Transverse colon (tissue), 4 donors: Measurements from ENCODE around the gene SNN. TPM values are rescaled to one million over a fixed set of nuclear protein-coding genes. Genes with fewer than 3 reads are reported as not detected.

Experiments
- DNase-seq: peaks from one replicate; pipeline ENCODE4 v3.0.0-alpha.2; 2019
- H3K27ac ChIP-seq, 4 donors: fragments of 200-600 bp; sonication (generic); 2 replicates each; pipeline ENCODE4 v1.5.1; 2016 to 2018; ENCODE audit warnings: inconsistent platforms in 4 of 4
- H3K27me3 ChIP-seq: fragments of 200-600 bp; sonication (generic); 2 replicates; pipeline ENCODE4 v1.5.1; 2017; ENCODE audit warnings: inconsistent platforms
- H3K36me3 ChIP-seq, 4 donors: fragments of 200-600 bp; sonication (generic); 2 replicates each; pipeline ENCODE4 v1.5.1; 2017 to 2019; ENCODE audit warnings: inconsistent platforms in 4 of 4
- H3K4me1 ChIP-seq, 4 donors: fragments of 200-600 bp; sonication (generic); 2 replicates each; pipeline ENCODE4 v1.5.1; 2017 to 2020; ENCODE audit warnings: inconsistent platforms in 4 of 4
- H3K4me3 ChIP-seq, 4 donors: fragments of 200-600 bp; sonication (generic); 1 replicate in 1 of 4; 2 replicates in 3 of 4; pipeline versions ENCODE4 v1.5.1 to v1.6.1; 2017 to 2019; ENCODE audit warnings: inconsistent platforms in 4 of 4
- H3K9me3 ChIP-seq, 2 donors: fragments of 200-600 bp; sonication (generic); 2 replicates each; pipeline ENCODE4 v1.5.1; 2017 to 2019; ENCODE audit warnings: inconsistent platforms in 2 of 2
- EP300 ChIP-seq: sonication (generic); formaldehyde crosslinking; IDR thresholded peaks from one replicate; pipeline ENCODE4 v1.6.1; 2017; ENCODE audit warnings: antibody characterized with exemption, low read depth
- POLR2A ChIP-seq: fragments of 450-650 bp; IDR thresholded peaks from one replicate; pipeline ENCODE4 v1.6.1; 2016; ENCODE audit warnings: antibody characterized with exemption, mild to moderate bottlenecking, moderate library complexity
- POLR2AphosphoS5 ChIP-seq, 3 donors: sonication (generic); formaldehyde crosslinking; IDR thresholded peaks; one replicate each; pipeline ENCODE4 v1.6.1; 2016; ENCODE audit warnings: antibody characterized with exemption in 3 of 3
- WGBS, 2 donors: methylation state at CpG; one replicate each; pipeline ENCODE4 v1.1.5; 2018; ENCODE audit warnings: low coverage in 1 of 2; 5-methylcytosine and 5-hydroxymethylcytosine counted together
- in situ Hi-C, 4 donors: fragments of 200-750 bp; cut with MboI; loops; one replicate each; pipeline versions ENCODE4 v1.15.0 to v1.15.1; 2017; ENCODE audit warnings: low sequenced_read_pairs in 3 of 4, low pct_ligation_motif_present in 1 of 4, low pct_unique_long_range_greater_than_20kb in 1 of 4
- intact Hi-C: fragments of 100-400 bp; cut with DNase I; formaldehyde crosslinking; loops from one replicate; pipeline ENCODE4 v1.15.1; 2023; ENCODE audit warnings: low total_unique reads
- total RNA-seq, 4 donors: library from RNA; depleted of rRNA; stranded (reverse); fragments of >200 nt; gene quantifications; one replicate each; pipeline ENCODE4 v1.1.0, GENCODE V29; 2016
- TF ChIP-seq, protein P1 (sequence below), 5 experiments: fragments of 200-600 bp in 3 of 5; fragments of 450-650 bp in 2 of 5; sonication (generic) in 3 of 5; IDR thresholded peaks; 1 replicate in 2 of 5; 2 replicates in 3 of 5; pipeline ENCODE4 v1.5.1; 2016 to 2017; ENCODE audit warnings: antibody characterized with exemption in 5 of 5, inconsistent platforms in 3 of 5, mild to moderate bottlenecking in 2 of 5, moderate library complexity in 1 of 5

The SNN gene
- total RNA-seq, 4 donors from 2014 or later = 4.9 to 12.3 (median 8.6) TPM

DNA sequence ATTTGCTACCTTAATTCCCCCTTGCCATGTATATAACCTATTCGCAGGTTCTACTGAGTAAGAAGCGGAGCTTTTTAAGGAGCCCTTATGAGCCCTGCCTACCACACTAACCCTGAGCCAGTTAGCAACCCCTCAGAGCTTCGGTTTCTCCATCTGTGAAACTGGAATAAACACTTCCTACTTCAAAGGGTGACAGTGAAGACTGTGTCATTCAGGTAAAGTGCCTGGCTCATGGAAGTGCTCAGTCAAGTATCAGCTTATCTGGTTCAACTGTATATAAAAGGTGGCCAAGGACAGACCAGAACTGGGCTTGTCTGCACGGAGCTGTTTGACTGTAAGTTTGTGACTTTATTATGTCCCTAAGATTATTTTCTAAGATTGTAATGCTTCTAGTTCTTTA is 43.4 kb downstream of the SNN start:
- Histone ChIP-seq H3K9me3 (no peaks in the 10 kb centered on the region), H3K27me3 (no peaks in the 10 kb centered on the region), H3K27ac (no peak overlapping the region), H3K4me3 (no peak overlapping the region), H3K4me1 (peaks cover 0 to 16% (median under 1%) of the 10 kb centered on the region in 4 donors), H3K36me3 (peaks cover 0 to 10% (median 0%) of the 10 kb centered on the region in 4 donors)
- TF ChIP-seq POLR2AphosphoS5 (IDR thresholded peaks at IDR 0.05) (no peak), POLR2A (no peak), EP300 (no peak)
- TF ChIP-seq, protein P1, sequence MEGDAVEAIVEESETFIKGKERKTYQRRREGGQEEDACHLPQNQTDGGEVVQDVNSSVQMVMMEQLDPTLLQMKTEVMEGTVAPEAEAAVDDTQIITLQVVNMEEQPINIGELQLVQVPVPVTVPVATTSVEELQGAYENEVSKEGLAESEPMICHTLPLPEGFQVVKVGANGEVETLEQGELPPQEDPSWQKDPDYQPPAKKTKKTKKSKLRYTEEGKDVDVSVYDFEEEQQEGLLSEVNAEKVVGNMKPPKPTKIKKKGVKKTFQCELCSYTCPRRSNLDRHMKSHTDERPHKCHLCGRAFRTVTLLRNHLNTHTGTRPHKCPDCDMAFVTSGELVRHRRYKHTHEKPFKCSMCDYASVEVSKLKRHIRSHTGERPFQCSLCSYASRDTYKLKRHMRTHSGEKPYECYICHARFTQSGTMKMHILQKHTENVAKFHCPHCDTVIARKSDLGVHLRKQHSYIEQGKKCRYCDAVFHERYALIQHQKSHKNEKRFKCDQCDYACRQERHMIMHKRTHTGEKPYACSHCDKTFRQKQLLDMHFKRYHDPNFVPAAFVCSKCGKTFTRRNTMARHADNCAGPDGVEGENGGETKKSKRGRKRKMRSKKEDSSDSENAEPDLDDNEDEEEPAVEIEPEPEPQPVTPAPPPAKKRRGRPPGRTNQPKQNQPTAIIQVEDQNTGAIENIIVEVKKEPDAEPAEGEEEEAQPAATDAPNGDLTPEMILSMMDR (IDR thresholded peaks at IDR 0.05) = no peak
- 91% methylated on average over 4 of the region's 4 CpGs; no CpG with 5 or more reads in 1 of the 2 donors for WGBS, 2 donors
- in situ Hi-C loops = loop anchor here in 3 of 4 donors (10.0 to 25.0 kb wide), 3 partner anchors 167 to 324 kb away; no protein-coding TSS in a partner anchor
- intact Hi-C loops = loop anchor here (10.0 kb wide), 1 partner anchor 177 kb away; no protein-coding TSS in a partner anchor
- DNase-seq = no peak

DNA sequence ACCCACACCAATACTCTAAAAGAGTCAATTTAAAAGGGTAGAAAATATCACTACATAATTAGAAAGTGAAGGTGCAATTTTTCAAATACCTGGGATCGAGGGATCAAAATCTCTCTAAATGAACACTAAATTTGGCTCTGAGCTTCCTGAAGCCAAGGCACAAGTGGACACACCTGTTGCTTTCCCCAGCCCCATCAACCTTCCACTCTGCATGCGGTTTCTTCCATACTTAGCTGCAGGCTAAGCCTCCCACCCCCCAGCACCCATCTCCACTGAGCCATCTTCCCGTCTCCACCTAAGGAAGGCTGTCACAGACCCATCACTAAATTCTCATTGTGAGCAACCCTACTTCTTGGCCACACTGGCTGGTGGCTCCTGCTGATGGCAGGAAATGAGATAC is 43.9 kb downstream of the SNN start:
- WGBS, 2 donors = 93 to 100% methylated on average over 1 to 3 of the region's 3 CpGs
- Histone ChIP-seq H3K4me3 (no peak overlapping the region), H3K4me1 (peaks cover 0 to 18% (median 2%) of the 10 kb centered on the region in 4 donors), H3K9me3 (no peaks in the 10 kb centered on the region), H3K27me3 (no peaks in the 10 kb centered on the region), H3K27ac (no peak overlapping the region), H3K36me3 (peaks cover 0 to 10% (median 0%) of the 10 kb centered on the region in 4 donors)
- intact Hi-C loops = loop anchor here (10.0 kb wide), 1 partner anchor 177 kb away; no protein-coding TSS in a partner anchor
- DNase-seq = no peak
- in situ Hi-C loops = loop anchor here in 3 of 4 donors (10.0 to 25.0 kb wide), 3 partner anchors 167 to 325 kb away; no protein-coding TSS in a partner anchor
- TF ChIP-seq EP300 (no peak), POLR2A (no peak), POLR2AphosphoS5 (IDR thresholded peaks at IDR 0.05) (no peak)
- TF ChIP-seq, protein P1 (IDR thresholded peaks at IDR 0.05) = no peak

DNA sequence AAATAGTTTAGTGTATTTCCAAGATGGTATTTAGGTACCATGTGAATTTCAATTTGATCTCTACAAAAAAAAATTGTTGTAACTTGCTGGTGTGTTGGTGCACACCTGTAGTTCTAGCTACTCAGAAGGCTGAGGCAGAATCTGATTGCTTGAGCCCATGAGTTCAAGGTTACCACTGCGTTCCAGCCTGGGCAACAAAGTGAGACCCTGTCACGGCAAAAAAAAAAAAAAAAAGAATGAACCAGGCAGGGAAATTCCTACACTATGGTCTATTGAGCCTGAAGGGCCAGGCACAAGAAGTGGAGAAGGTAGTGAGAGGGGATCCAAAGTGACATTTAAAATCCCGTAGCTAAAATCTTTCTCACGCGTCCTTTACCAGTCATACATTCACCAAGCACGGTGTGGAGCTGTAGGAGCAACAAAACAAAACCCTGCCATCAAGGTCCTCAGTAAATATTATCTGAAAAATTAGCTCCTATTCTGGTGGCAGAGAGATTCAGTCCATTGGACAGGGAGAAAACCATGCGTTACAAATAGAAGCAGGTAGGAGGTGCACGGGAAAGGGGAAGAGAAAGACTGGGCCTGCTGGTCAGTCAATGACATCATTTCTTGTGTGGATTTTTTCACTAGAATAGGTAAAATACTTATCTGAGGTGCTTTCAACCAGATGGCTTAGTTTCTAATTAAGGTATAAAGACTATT is 47.1 kb downstream of the SNN start:
- WGBS, 2 donors = 82 to 86% methylated on average over 4 to 8 of the region's 8 CpGs
- in situ Hi-C loops (loop anchor here in 3 of 4 donors (10.0 to 25.0 kb wide), 3 partner anchors 171 to 328 kb away; no protein-coding TSS in a partner anchor), intact Hi-C loops (loop anchor here (5.0 to 10.0 kb wide), 2 partner anchors 181 to 318 kb away; no protein-coding TSS in a partner anchor)
- Histone ChIP-seq H3K27me3 (no peaks in the 10 kb centered on the region), H3K36me3 (peaks cover 0 to 18% (median under 1%) of the 10 kb centered on the region in 4 donors), H3K9me3 (no peaks in the 10 kb centered on the region), H3K4me1 (peaks cover 0 to 28% (median 2%) of the 10 kb centered on the region in 4 donors), H3K4me3 (no peak overlapping the region), H3K27ac (no peak overlapping the region)
- no peak for DNase-seq
- TF ChIP-seq POLR2AphosphoS5 (IDR thresholded peaks at IDR 0.05) (no peak), EP300 (no peak), POLR2A (no peak)
- TF ChIP-seq, protein P1 (IDR thresholded peaks at IDR 0.05) = no peak

DNA sequence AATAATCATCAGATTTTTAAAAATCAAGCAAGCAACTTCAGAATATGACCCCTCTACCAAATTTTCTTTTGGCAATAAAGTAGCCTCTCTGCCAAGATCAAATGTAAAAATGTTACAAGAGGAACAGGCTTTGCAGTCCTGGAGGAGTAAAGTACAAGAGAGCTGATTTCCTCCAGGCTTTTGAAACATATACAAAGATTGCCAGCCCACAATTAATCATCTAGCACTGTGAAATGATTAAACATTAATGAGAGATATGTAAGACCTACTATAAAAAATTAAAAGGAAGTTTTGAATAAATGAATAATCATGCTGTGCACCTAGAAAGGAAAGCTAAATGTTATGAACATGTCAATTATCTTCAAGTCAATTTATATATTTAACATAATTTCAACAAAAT is 48.1 kb downstream of the SNN start:
- TF ChIP-seq EP300 = no peak
- no peak for TF ChIP-seq POLR2AphosphoS5 (IDR thresholded peaks at IDR 0.05)
- TF ChIP-seq, protein P1 (IDR thresholded peaks at IDR 0.05) = no peak
- TF ChIP-seq POLR2A = no peak
- peaks cover 0 to 27% (median 5%) of the 10 kb centered on the region in 4 donors for H3K36me3 ChIP-seq
- in situ Hi-C loops (loop anchor here in 3 of 4 donors (10.0 to 25.0 kb wide), 3 partner anchors 172 to 329 kb away; no protein-coding TSS in a partner anchor), intact Hi-C loops (loop anchor here (5.0 to 10.0 kb wide), 2 partner anchors 182 to 319 kb away; no protein-coding TSS in a partner anchor)
- no peak overlapping the region for H3K4me3 ChIP-seq
- H3K27ac ChIP-seq = peak overlapping the region in 1 of 4 donors; percentile 2
- no peaks in the 10 kb centered on the region for H3K9me3 ChIP-seq
- H3K4me1 ChIP-seq = peaks cover 0 to 28% (median 2%) of the 10 kb centered on the region in 4 donors
- no peak for DNase-seq
- H3K27me3 ChIP-seq = no peaks in the 10 kb centered on the region
